Left lung (tissue), 10 donors: ENCODE results near the gene MACROD2. TPM values are rescaled to one million over a fixed set of nuclear protein-coding genes. Genes with fewer than 3 reads are reported as not detected.
A peak's percentile ranks its signal among the peaks of the same experiment; 100 is the strongest.
"Not testable (repeated sequence)": the region's sequence is repeated elsewhere in the genome, so short reads cannot be mapped to it uniquely, and the experiment has no call there.

Source experiments
- ATAC-seq: fragments of 200-7000 bp; cut with Tn5 transposase; one replicate; pipeline ENCODE4 v1.9.1; 2020; ENCODE audit warnings: moderate library complexity
- DNase-seq, 4 donors: peaks; one replicate each; pipeline ENCODE4 v3.0.0-alpha.2; 2013 to 2020
- H3K27ac ChIP-seq, 2 donors: fragments of 200-600 bp; sonication (generic) in 1 of 2; one replicate each; pipeline versions ENCODE4 v1.5.0 to v1.8.0; 2020 to 2021
- H3K27me3 ChIP-seq, 2 donors: fragments of 200-600 bp; sonication (generic) in 1 of 2; one replicate each; pipeline versions ENCODE4 v1.5.0 to v1.8.0; 2020 to 2021
- H3K36me3 ChIP-seq, 2 donors: fragments of 200-600 bp; sonication (generic) in 1 of 2; one replicate each; pipeline versions ENCODE4 v1.5.0 to v1.8.0; 2020 to 2021
- H3K4me1 ChIP-seq, 2 donors: fragments of 200-600 bp; one replicate each; pipeline ENCODE4 v1.8.0; 2021
- H3K4me3 ChIP-seq, 2 donors: fragments of 200-600 bp; sonication (generic) in 1 of 2; one replicate each; pipeline versions ENCODE4 v1.5.0 to v1.8.0; 2020 to 2021; ENCODE audit warnings: mild to moderate bottlenecking in 1 of 2
- H3K9me3 ChIP-seq, 2 donors: fragments of 200-600 bp; sonication (generic) in 1 of 2; one replicate each; pipeline versions ENCODE4 v1.5.0 to v1.8.0; 2020 to 2021
- intact Hi-C, 2 donors: fragments of 100-400 bp; cut with DNase I; formaldehyde crosslinking; loops; one replicate each; pipeline versions ENCODE4 v1.11.2 to v1.14.2; 2022
- polyA plus RNA-seq, 6 donors: library from polyadenylated mRNA; unstranded; fragments of 120-200 nt; gene quantifications; one replicate each; pipeline ENCODE4 v1.2.1, GENCODE V29; 2013; ENCODE audit not compliant: insufficient read length in 6 of 6
- total RNA-seq, 2 donors: library from RNA; stranded (reverse); fragmentation: NEBNext Ultra II Directional; extraction: Animal tissue kit (Norgen Biotek cat#: 25700); gene quantifications; one replicate each; pipeline ENCODE4 v1.2.1, GENCODE V29; 2021
- TF ChIP-seq, protein P1 (sequence below), 2 donors: fragments of 200-600 bp; sonication (generic) in 1 of 2; IDR thresholded peaks; one replicate each; pipeline versions ENCODE4 v1.5.0 to v1.8.0; 2021; ENCODE audit warnings: antibody characterized with exemption in 2 of 2
- donor health status: DM: no; HTN: yes; CAD: no.
- donor health status: DM: no; HTN: no; CAD: no.

The MACROD2 gene
- total and polyA plus RNA-seq, 8 donors, result 6.1 to 23.6 (median 8.9) TPM

DNA sequence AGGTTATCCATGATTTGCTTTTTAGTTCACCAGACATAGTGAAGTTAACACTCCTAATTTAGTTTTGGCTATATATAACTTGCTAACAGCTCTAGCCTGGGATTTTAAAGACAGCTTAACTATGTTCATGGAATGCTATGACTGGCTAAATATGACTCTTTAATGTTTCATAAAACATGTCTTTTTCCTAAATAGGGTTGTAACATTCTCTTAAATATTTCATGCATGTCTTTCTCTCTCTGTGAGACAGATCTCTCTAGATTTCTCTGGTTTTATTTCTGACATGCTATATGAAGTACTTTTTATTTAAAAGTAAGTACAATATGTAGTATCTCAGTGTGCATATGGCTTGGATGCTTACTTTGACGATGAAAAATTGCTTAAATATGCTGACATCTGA is 35.7 kb downstream of the MACROD2 start:
- TF ChIP-seq, protein P1, sequence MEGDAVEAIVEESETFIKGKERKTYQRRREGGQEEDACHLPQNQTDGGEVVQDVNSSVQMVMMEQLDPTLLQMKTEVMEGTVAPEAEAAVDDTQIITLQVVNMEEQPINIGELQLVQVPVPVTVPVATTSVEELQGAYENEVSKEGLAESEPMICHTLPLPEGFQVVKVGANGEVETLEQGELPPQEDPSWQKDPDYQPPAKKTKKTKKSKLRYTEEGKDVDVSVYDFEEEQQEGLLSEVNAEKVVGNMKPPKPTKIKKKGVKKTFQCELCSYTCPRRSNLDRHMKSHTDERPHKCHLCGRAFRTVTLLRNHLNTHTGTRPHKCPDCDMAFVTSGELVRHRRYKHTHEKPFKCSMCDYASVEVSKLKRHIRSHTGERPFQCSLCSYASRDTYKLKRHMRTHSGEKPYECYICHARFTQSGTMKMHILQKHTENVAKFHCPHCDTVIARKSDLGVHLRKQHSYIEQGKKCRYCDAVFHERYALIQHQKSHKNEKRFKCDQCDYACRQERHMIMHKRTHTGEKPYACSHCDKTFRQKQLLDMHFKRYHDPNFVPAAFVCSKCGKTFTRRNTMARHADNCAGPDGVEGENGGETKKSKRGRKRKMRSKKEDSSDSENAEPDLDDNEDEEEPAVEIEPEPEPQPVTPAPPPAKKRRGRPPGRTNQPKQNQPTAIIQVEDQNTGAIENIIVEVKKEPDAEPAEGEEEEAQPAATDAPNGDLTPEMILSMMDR (IDR thresholded peaks at IDR 0.05), result no peak
- no peak for ATAC-seq
- no peak for DNase-seq
- H3K9me3 ChIP-seq, result peaks cover 0 to 8% of the 10 kb centered on the region in 2 donors
- H3K4me3 ChIP-seq, result no peak overlapping the region
- H3K4me1 ChIP-seq, result no peaks in the 10 kb centered on the region
- no peaks in the 10 kb centered on the region for H3K27me3 ChIP-seq
- H3K36me3 ChIP-seq, result no peaks in the 10 kb centered on the region
- intact Hi-C loops, result no loop called here
- no peak overlapping the region for H3K27ac ChIP-seq

DNA sequence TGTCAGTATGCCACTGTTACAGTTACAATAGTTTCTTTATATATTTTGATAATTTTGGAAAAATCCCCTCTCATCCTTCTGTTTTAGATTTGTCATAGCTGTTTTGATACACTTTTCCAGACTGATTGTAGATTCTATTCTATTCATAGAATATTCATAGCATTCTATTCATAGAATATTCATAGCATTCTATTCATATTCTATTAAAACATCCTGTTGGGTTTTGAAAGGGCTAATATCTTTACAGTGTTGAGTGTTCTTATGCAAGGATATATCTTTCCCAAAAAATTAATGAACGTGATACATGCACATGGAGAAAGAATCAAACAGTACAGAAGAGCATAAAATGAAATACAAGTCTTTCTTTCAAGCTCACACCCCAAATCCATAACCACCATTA is 38.0 kb downstream of the MACROD2 start:
- H3K9me3 ChIP-seq, result peaks cover 0 to under 1% of the 10 kb centered on the region in 2 donors
- no peaks in the 10 kb centered on the region for H3K4me1 ChIP-seq
- no peak for ATAC-seq
- intact Hi-C loops, result no loop called here
- H3K4me3 ChIP-seq, result no peak overlapping the region
- H3K27me3 ChIP-seq, result no peaks in the 10 kb centered on the region
- TF ChIP-seq, protein P1 (IDR thresholded peaks at IDR 0.05), result no peak
- no peaks in the 10 kb centered on the region for H3K36me3 ChIP-seq
- H3K27ac ChIP-seq, result no peak overlapping the region
- no peak for DNase-seq

DNA sequence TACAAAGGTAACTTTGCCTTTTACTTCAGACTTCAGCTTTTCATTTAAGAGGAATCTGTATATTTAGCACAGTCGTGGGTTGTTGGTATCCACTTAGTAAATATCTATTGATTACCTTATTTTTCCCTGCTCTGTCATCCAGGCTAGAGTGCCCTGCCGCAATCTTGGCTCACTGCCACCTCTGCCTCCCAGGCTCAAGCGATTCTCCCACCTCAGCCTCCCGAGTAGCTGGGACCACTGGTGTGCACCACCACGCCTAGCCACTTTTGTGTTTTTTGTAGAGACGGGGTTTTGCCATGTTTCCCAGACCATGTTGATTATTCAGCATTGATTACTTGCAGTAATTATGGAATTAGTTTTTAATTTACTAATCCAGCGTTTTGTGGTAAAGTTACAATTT is 41.3 kb downstream of the MACROD2 start:
- Histone ChIP-seq H3K4me3 (no peak overlapping the region), H3K36me3 (no peaks in the 10 kb centered on the region), H3K27ac (no peak overlapping the region), H3K4me1 (no peaks in the 10 kb centered on the region), H3K9me3 (no peaks in the 10 kb centered on the region), H3K27me3 (no peaks in the 10 kb centered on the region)
- ATAC-seq (no peak), DNase-seq (no peak)
- intact Hi-C loops, result no loop called here
- TF ChIP-seq, protein P1 (IDR thresholded peaks at IDR 0.05), result no peak

DNA sequence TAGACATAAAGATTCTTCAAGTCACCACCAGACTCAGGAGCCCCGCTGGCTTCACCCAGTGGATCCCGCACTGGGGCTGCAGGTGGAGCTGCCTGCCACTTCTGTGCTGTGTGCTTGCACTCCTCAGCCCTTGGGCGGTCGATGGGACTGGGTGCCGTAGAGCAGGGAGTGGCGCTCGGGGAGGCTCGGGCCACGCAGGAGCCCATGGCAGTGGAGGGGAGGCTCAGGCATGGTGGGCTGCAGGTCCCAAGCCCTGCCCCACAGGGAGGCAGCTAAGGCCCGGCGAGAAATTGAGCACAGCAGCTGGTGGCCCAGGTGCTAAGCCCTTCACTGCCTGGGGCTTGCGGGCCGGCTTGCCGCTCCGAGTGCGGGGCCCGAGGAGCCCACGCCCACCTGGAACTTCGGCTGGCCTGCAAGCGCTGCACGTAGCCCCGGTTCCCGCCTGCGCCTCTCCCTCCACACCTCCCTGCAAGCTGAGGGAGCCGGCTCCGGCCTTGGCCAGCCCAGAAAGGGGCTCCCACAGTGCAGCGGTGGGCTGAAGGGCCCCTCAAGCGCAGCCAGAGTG is 49.5 kb downstream of the MACROD2 start:
- DNase-seq, result peak in 1 of 4 donors; percentile 60
- ATAC-seq, H3K36me3 ChIP-seq, H3K4me3 ChIP-seq, H3K27me3 ChIP-seq, H3K4me1 ChIP-seq, H3K27ac ChIP-seq, H3K9me3 ChIP-seq, intact Hi-C loops: not testable (repeated sequence)

DNA sequence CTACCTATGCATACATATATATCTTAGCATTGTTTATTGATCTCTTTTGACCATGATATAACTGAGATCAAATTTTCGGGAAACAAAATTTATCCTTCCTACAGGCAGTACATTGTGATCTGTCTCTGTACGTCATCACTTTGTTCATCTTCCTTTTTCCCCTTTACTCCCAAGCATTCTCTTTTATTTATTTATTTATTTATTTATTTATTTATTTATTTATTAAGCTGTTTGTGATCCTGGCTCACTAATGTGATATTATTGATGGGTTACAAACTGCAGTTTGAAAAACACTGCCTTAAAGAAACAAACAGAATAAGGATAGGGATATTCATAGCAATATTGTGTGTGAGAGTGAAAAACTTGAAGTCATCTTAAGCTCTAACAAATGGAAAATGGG is 51.2 kb downstream of the MACROD2 start:
- intact Hi-C loops, result no loop called here
- no peak for DNase-seq
- no peaks in the 10 kb centered on the region for H3K4me1 ChIP-seq
- no peak for ATAC-seq
- H3K36me3 ChIP-seq, result no peaks in the 10 kb centered on the region
- H3K4me3 ChIP-seq, result no peak overlapping the region
- H3K9me3 ChIP-seq, result no peaks in the 10 kb centered on the region
- TF ChIP-seq, protein P1 (IDR thresholded peaks at IDR 0.05), result no peak
- no peak overlapping the region for H3K27ac ChIP-seq
- H3K27me3 ChIP-seq, result no peaks in the 10 kb centered on the region

DNA sequence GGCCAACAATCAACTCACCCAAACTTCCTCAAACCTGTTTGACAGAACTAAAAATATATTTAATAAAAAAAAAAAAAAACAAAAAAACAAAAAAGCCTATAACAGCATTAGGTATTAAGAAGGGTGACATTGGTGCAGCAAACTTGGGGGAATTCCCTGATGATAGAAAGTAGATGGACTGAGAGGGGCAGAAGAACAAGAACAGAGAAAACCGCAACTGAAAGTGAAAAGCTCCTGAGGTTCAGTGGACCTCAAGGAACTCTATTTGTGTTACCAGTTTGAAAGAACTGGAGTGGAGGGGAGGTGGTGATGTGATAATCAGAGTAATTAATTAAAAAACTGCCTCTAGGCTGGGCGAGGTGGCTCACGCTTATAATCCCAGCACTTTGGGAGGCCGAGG is 53.8 kb downstream of the MACROD2 start:
- Histone ChIP-seq H3K4me3 (no peak overlapping the region), H3K36me3 (no peaks in the 10 kb centered on the region), H3K9me3 (no peaks in the 10 kb centered on the region), H3K27me3 (no peaks in the 10 kb centered on the region), H3K27ac (no peak overlapping the region), H3K4me1 (no peaks in the 10 kb centered on the region)
- TF ChIP-seq, protein P1 (IDR thresholded peaks at IDR 0.05), result no peak
- intact Hi-C loops, result no loop called here
- ATAC-seq, result no peak
- no peak for DNase-seq
